PFSK-1 (cell line): ENCODE data around the gene RFFL.

Experiments
- POLR2AphosphoS5 ChIP-seq: IDR thresholded peaks from 2 replicates; pipeline ENCODE4 v1.6.1; 2012; ENCODE audit warnings: low read depth, mild to moderate bottlenecking, control low read depth, low read length, moderate library complexity
- REST ChIP-seq, 2 experiments: IDR thresholded peaks; 2 replicates each; pipeline versions ENCODE4 v1.6.1 to v1.8.0; 2011 to 2012; ENCODE audit warnings: low read depth in 2 of 2, low read length in 2 of 2, control low read depth in 1 of 2, inconsistent platforms in 1 of 2, mild to moderate bottlenecking in 1 of 2, moderate library complexity in 1 of 2; ENCODE audit not compliant: insufficient read depth in 1 of 2
- SIN3A ChIP-seq: IDR thresholded peaks from 2 replicates; pipeline ENCODE4 v1.6.1; 2012; ENCODE audit warnings: mild to moderate bottlenecking, low read length, moderate library complexity, borderline replicate concordance; ENCODE audit not compliant: insufficient read depth
- TAF1 ChIP-seq: IDR thresholded peaks from 2 replicates; pipeline ENCODE4 v1.6.1; 2012; ENCODE audit warnings: low read length, control low read depth, borderline replicate concordance; ENCODE audit not compliant: insufficient read depth

- no peak for TF ChIP-seq POLR2AphosphoS5
- no peak for TF ChIP-seq TAF1
- no peak for TF ChIP-seq REST (IDR thresholded peaks at IDR 0.05; ENCODE audit: insufficient read depth in 1 of 2, low read depth in 2 of 2, low read length in 2 of 2)
- no peak for TF ChIP-seq SIN3A
Measured at GRCh38 chr17:34987232-34987631, 76.3 kb downstream of the RFFL start.
